K562 (cell line): ENCODE results near the gene FOXN3. TPM values are rescaled to one million over a fixed set of nuclear protein-coding genes. Genes with fewer than 3 reads are reported as not detected.

Source experiments
- ATAC-seq: fragments of 200-7000 bp; cut with Tn5 transposase; 3 replicates; pipeline ENCODE4 v1.9.1; 2020; ENCODE audit warnings: moderate library complexity
- BruUV-seq: library from RNA; stranded (reverse); fragments of 400-500 nt; replicated peaks from 2 replicates; lab custom pipeline; 2021; lab: Mats Ljungman, UMichigan
- CTCF ChIA-PET: fragments of 300-600 bp; formaldehyde crosslinking; extraction: SDS; loops from one replicate; lab custom pipeline; 2021; ENCODE audit warnings: low intra/inter-chr PET ratio; lab: Yijun Ruan, JAX
- POLR2A ChIA-PET: fragments of 300-600, 350-650 bp; sonication (Branson Sonifier 250); formaldehyde crosslinking; extraction: SDS; loops from one replicate; lab custom pipeline; 2021; ENCODE audit warnings: antibody characterized with exemption, inconsistent platforms; lab: Yijun Ruan, JAX
- DNase-seq, 4 experiments: peaks; one replicate each; pipeline versions ENCODE4 v3.0.0 to v3.0.0-alpha.2; 2011 to 2018; ENCODE audit warnings: low spot score in 3 of 4, mixed read lengths in 3 of 4; ENCODE audit errors: extremely low read depth in 1 of 4
- FAIRE-seq: peaks from 2 replicates; lab custom pipeline; 2011; peaks lifted over from hg19 to GRCh38; lab: Jason Lieb, UNC
- H2AFZ ChIP-seq: 2 replicates; pipeline ENCODE4 v1.6.0; 2011; ENCODE audit warnings: low read depth, low read length, control low read depth, inconsistent platforms
- H3K27ac ChIP-seq: fragments of 200-600 bp; 3 replicates; pipeline ENCODE4 v1.8.0; 2011; ENCODE audit warnings: low read depth, mild to moderate bottlenecking, control low read depth, inconsistent platforms, low read length, moderate library complexity, mixed read lengths; ENCODE audit errors: extremely low read depth
- H3K27me3 ChIP-seq, 2 experiments: fragments of 300-600 bp in 1 of 2; 2 replicates in 1 of 2; 3 replicates in 1 of 2; pipeline versions ENCODE4 v1.6.0 to v1.8.0; 2011; ENCODE audit warnings: inconsistent platforms in 2 of 2, low read length in 2 of 2, mild to moderate bottlenecking in 1 of 2, mixed read lengths in 1 of 2, moderate library complexity in 1 of 2; ENCODE audit not compliant: control insufficient read depth in 2 of 2, insufficient read depth in 2 of 2
- H3K36me3 ChIP-seq: fragments of 300-600 bp; 3 replicates; pipeline ENCODE4 v1.8.0; 2011; ENCODE audit warnings: mild to moderate bottlenecking, low read length, inconsistent platforms; ENCODE audit not compliant: control insufficient read depth, insufficient read depth
- H3K4me1 ChIP-seq, 2 experiments: fragments of 200-600 bp in 1 of 2; replicated peaks in 1 of 2; 2 replicates in 1 of 2; 3 replicates in 1 of 2; pipeline versions ENCODE4 v1.5.1 to v1.8.0; 2011; ENCODE audit warnings: inconsistent platforms in 2 of 2, low read length in 2 of 2, mild to moderate bottlenecking in 1 of 2, mixed read lengths in 1 of 2, moderate library complexity in 1 of 2; ENCODE audit not compliant: control insufficient read depth in 2 of 2, insufficient read depth in 2 of 2
- H3K4me2 ChIP-seq: 2 replicates; pipeline ENCODE4 v1.6.1; 2011; ENCODE audit warnings: low read length, control low read depth, inconsistent platforms, mixed read lengths; ENCODE audit not compliant: insufficient read depth
- H3K4me3 ChIP-seq: fragments of 200-600 bp; sonication (generic), shearing (Covaris generic); 2 replicates; pipeline ENCODE4 v1.5.1; 2016; ENCODE audit warnings: control low read depth, inconsistent platforms
- H3K79me2 ChIP-seq: fragments of 200-600 bp; 3 replicates; pipeline ENCODE4 v1.8.0; 2011; ENCODE audit warnings: low read length, inconsistent platforms; ENCODE audit not compliant: control insufficient read depth, insufficient read depth
- H3K9ac ChIP-seq, 2 experiments: 2 replicates each; pipeline versions ENCODE4 v1.6.0 to v1.6.1; 2011; ENCODE audit warnings: low read depth in 2 of 2, low read length in 2 of 2, control low read depth in 1 of 2, inconsistent platforms in 1 of 2, mild to moderate bottlenecking in 1 of 2, mixed read lengths in 1 of 2; ENCODE audit not compliant: insufficient read depth in 1 of 2
- H3K9me1 ChIP-seq: one replicate; pipeline ENCODE4 v1.6.0; 2011; ENCODE audit warnings: inconsistent platforms, mild to moderate bottlenecking, low read length, moderate library complexity; ENCODE audit not compliant: control insufficient read depth, insufficient read depth
- H3K9me3 ChIP-seq: replicated peaks from 2 replicates; pipeline ENCODE4 v1.5.1; 2011; ENCODE audit warnings: low read depth, low read length, inconsistent platforms; ENCODE audit not compliant: control insufficient read depth, insufficient read depth
- H4K20me1 ChIP-seq: replicated peaks from 2 replicates; pipeline ENCODE4 v1.6.1; 2011; ENCODE audit warnings: low read length, inconsistent platforms, mixed read lengths; ENCODE audit not compliant: control insufficient read depth, insufficient read depth
- CBX5 ChIP-seq: IDR thresholded peaks from 2 replicates; pipeline ENCODE4 v1.6.1; 2014; ENCODE audit warnings: low read depth, borderline replicate concordance
- ELK3 ChIP-seq: fragments of 450-650 bp; formaldehyde crosslinking; IDR thresholded peaks from 2 replicates; pipeline ENCODE4 v1.4.0; 2020; ENCODE audit warnings: mild to moderate bottlenecking
- HNRNPLL ChIP-seq: fragments of 200-400 bp; formaldehyde crosslinking; IDR thresholded peaks from 2 replicates; pipeline ENCODE4 v1.6.1; 2017; ENCODE audit warnings: low read length, low read depth, mild to moderate bottlenecking; ENCODE audit not compliant: poor library complexity, severe bottlenecking
- PHF8 ChIP-seq: fragments of 200-600 bp; sonication (generic); IDR thresholded peaks from 2 replicates; pipeline ENCODE4 v1.6.1; 2012; ENCODE audit warnings: mixed run types, mild to moderate bottlenecking, inconsistent platforms, low read length, moderate library complexity, borderline replicate concordance
- PTTG1 ChIP-seq: fragments of 450-650 bp; IDR thresholded peaks from 2 replicates; pipeline ENCODE4 v1.6.1; 2016; ENCODE audit warnings: low read depth, mild to moderate bottlenecking, missing genetic modification characterization, missing compliant biosample characterization
- RBM22 ChIP-seq: fragments of 200-400 bp; formaldehyde crosslinking; IDR thresholded peaks from 2 replicates; pipeline ENCODE4 v1.6.1; 2018; ENCODE audit warnings: low read length, low read depth; ENCODE audit not compliant: poor library complexity, severe bottlenecking
- SRSF9 ChIP-seq: fragments of 200-400 bp; formaldehyde crosslinking; IDR thresholded peaks from 2 replicates; pipeline ENCODE4 v1.6.1; 2017; ENCODE audit warnings: low read depth, low read length, borderline replicate concordance
- THAP12 ChIP-seq: fragments of 250-450 bp; sonication (Bioruptor Pico); IDR thresholded peaks from 2 replicates; pipeline ENCODE4 v1.9.0; 2021; ENCODE audit warnings: mild to moderate bottlenecking, inconsistent platforms
- WGBS: fragments of 100-300 bp; shearing (Covaris generic); methylation state at CpG from one replicate; pipeline ENCODE4 v1.1.6; 2016; ENCODE audit warnings: low coverage, mixed read lengths; ENCODE audit not compliant: insufficient coverage; ENCODE audit errors: missing lambda C conversion rate; 5-methylcytosine and 5-hydroxymethylcytosine counted together
- in situ Hi-C: fragments of 300-500 bp; cut with MboI; formaldehyde crosslinking; loops from 4 replicates; pipeline ENCODE4 v1.15.0; 2018; ENCODE audit warnings: inconsistent platforms, mixed read lengths
- intact Hi-C: fragments of 100-400 bp; cut with micrococcal nuclease; formaldehyde crosslinking; loops from 2 replicates; pipeline ENCODE4 v1.14.2; 2022
- polyA plus RNA-seq, 8 experiments: library from polyadenylated mRNA; depleted of rRNA in 4 of 8; stranded (reverse) in 5 of 8; unstranded in 3 of 8; fragments of >200 nt; fragmentation: Nextera tagmentation in 2 of 8; fragmentation: Illumina TruSeq in 1 of 8; extraction: Ambion mirVana in 2 of 8; extraction: Trizol in 1 of 8; gene quantifications; 2 replicates each; pipeline versions ENCODE4 v1.2.1 to v1.2.3, GENCODE V29; 2011 to 2014; ENCODE audit warnings: inconsistent platforms in 1 of 8, missing spikeins in 1 of 8
- total RNA-seq, 7 experiments: library from RNA; depleted of rRNA in 6 of 7; stranded (reverse); fragments of >200 nt in 6 of 7; fragmentation: Illumina TruSeq in 2 of 7; extraction: Trizol in 2 of 7; gene quantifications; 2 replicates each; pipeline versions ENCODE4 v1.2.1 to v1.2.3, GENCODE V29; 2011 to 2021; ENCODE audit warnings: low replicate concordance in 1 of 7
- TF ChIP-seq, protein P1 (sequence below): sonication (generic); IDR thresholded peaks from 2 replicates; pipeline ENCODE4 v1.6.1; 2016

Gene FOXN3
- total and polyA plus RNA-seq, 9 of the 15 experiments (the other 6 are each of a cell fraction or from before 2014, with no cell fraction given), result 0.07 to 1.3 (median 0.40) TPM

GRCh38 chr14:89304561-89304960, 112.5 kb downstream of the FOXN3 start:
- no peak for ATAC-seq
- no peaks in the 10 kb centered on the region for H3K9me3 ChIP-seq
- TF ChIP-seq PHF8 (no peak), PTTG1 (tag) (no peak), SRSF9 (no peak), HNRNPLL (no peak), CBX5 (no peak), RBM22 (no peak), ELK3 (CRISPR knock-in tag) (no peak), THAP12 (CRISPR knock-in tag) (no peak)
- TF ChIP-seq, protein P1, sequence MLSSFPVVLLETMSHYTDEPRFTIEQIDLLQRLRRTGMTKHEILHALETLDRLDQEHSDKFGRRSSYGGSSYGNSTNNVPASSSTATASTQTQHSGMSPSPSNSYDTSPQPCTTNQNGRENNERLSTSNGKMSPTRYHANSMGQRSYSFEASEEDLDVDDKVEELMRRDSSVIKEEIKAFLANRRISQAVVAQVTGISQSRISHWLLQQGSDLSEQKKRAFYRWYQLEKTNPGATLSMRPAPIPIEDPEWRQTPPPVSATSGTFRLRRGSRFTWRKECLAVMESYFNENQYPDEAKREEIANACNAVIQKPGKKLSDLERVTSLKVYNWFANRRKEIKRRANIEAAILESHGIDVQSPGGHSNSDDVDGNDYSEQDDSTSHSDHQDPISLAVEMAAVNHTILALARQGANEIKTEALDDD, result no peak
- H3K9me1 ChIP-seq, result no peaks in the 10 kb centered on the region
- WGBS, result 0% methylated on average over 5 of the region's 6 CpGs
- no TSS peak for BruUV-seq
- no peaks in the 10 kb centered on the region for H4K20me1 ChIP-seq
- H3K9ac ChIP-seq, result no peak overlapping the region
- H3K79me2 ChIP-seq, result no peaks in the 10 kb centered on the region
- no peak overlapping the region for H3K4me2 ChIP-seq
- DNase-seq, result no peak
- H2AFZ ChIP-seq, result no peak overlapping the region
- H3K27ac ChIP-seq, result no peak overlapping the region
- no peak overlapping the region for H3K4me3 ChIP-seq
- H3K4me1 ChIP-seq, result no peaks in the 10 kb centered on the region
- no peak for FAIRE-seq
- in situ Hi-C loops, result no loop called here
- CTCF ChIA-PET, result no interaction called here
- H3K36me3 ChIP-seq, result no peaks in the 10 kb centered on the region
- POLR2A ChIA-PET, result interaction anchor here (0.6 kb wide), 1 partner anchor 123 kb away, joined by 5 read pairs; no protein-coding TSS in a partner anchor
- peaks cover 0 to 12% of the 10 kb centered on the region in 2 experiments; a peak in 1 of 5 replicates for H3K27me3 ChIP-seq
- intact Hi-C loops, result no loop called here
